ENCODE measurements around the gene STK25.

The STK25 gene

GRCh38 chr2:241508240-241509154, at the start of gene STK25:
STK25 (minus strand) TSS chr2:241508584; CDS start chr2:241508035, 549 bp downstream.
- DNase-seq (ENCODE audit: low read depth) = peak; percentile 99
- peak within 1 kb of the TSS; percentile 71 for H3K4me3 ChIP-seq (ENCODE audit: low read depth, low read length)
- TF ChIP-seq MYC (IDR thresholded peaks at IDR 0.05; ENCODE audit: low read depth, low read length) (peak; percentile 85), POLR2A (IDR thresholded peaks at IDR 0.05; ENCODE audit: extremely low read depth, insufficient read length) (peak; percentile 26), CTCF (IDR thresholded peaks at IDR 0.05; ENCODE audit: low read depth, low read length) (no peak), MAX (IDR thresholded peaks at IDR 0.05; ENCODE audit: low read depth, low read length) (peak; percentile 98)

GRCh38 chr2:241556746-241557145, 48.4 kb upstream of the STK25 start:
- DNase-seq (ENCODE audit: low read depth) = no peak
- no peak for TF ChIP-seq CTCF (IDR thresholded peaks at IDR 0.05; ENCODE audit: low read depth, low read length)
- no peak for TF ChIP-seq MYC (IDR thresholded peaks at IDR 0.05; ENCODE audit: low read depth, low read length)
- TF ChIP-seq POLR2A (IDR thresholded peaks at IDR 0.05; ENCODE audit: extremely low read depth, insufficient read length) = no peak
- no peak for TF ChIP-seq MAX (IDR thresholded peaks at IDR 0.05; ENCODE audit: low read depth, low read length)
- H3K4me3 ChIP-seq (ENCODE audit: low read depth, low read length) = no peak overlapping the region

GRCh38 chr2:241555711-241556110, 47.3 kb upstream of the STK25 start:
- TF ChIP-seq CTCF (IDR thresholded peaks at IDR 0.05; ENCODE audit: low read depth, low read length) (no peak), MAX (IDR thresholded peaks at IDR 0.05; ENCODE audit: low read depth, low read length) (no peak), MYC (IDR thresholded peaks at IDR 0.05; ENCODE audit: low read depth, low read length) (no peak), POLR2A (IDR thresholded peaks at IDR 0.05; ENCODE audit: extremely low read depth, insufficient read length) (no peak)
- H3K4me3 ChIP-seq (ENCODE audit: low read depth, low read length) = no peak overlapping the region
- DNase-seq (ENCODE audit: low read depth) = no peak

- no peak overlapping the region for H3K4me3 ChIP-seq (ENCODE audit: low read depth, low read length)
- no peak for TF ChIP-seq MAX (IDR thresholded peaks at IDR 0.05; ENCODE audit: low read depth, low read length)
- no peak for TF ChIP-seq MYC (IDR thresholded peaks at IDR 0.05; ENCODE audit: low read depth, low read length)
- TF ChIP-seq CTCF (IDR thresholded peaks at IDR 0.05; ENCODE audit: low read depth, low read length) = no peak
- no peak for TF ChIP-seq POLR2A (IDR thresholded peaks at IDR 0.05; ENCODE audit: extremely low read depth, insufficient read length)
- DNase-seq (ENCODE audit: low read depth) = peak; percentile 32
Observed at GRCh38 chr2:241554610-241555322, 46.4 kb upstream of the STK25 start.

- H3K4me3 ChIP-seq (ENCODE audit: low read depth, low read length) = no peak overlapping the region
- no peak for DNase-seq (ENCODE audit: low read depth)
- no peak for TF ChIP-seq MAX (IDR thresholded peaks at IDR 0.05; ENCODE audit: low read depth, low read length)
- no peak for TF ChIP-seq MYC (IDR thresholded peaks at IDR 0.05; ENCODE audit: low read depth, low read length)
- no peak for TF ChIP-seq CTCF (IDR thresholded peaks at IDR 0.05; ENCODE audit: low read depth, low read length)
- no peak for TF ChIP-seq POLR2A (IDR thresholded peaks at IDR 0.05; ENCODE audit: extremely low read depth, insufficient read length)
Observed at GRCh38 chr2:241553981-241554380, 45.6 kb upstream of the STK25 start.

Measured in NB4 (cell line).